MM.1S (cell line): ENCODE data around the gene KPNB1.

Source experiments
- DNase-seq: peaks from one replicate; pipeline ENCODE4 v3.0.0-alpha.2; 2015
- H2AFZ ChIP-seq: fragments of 300-600 bp; sonication (generic); 2 replicates; pipeline ENCODE4 v1.6.0; 2016; ENCODE audit warnings: antibody characterized with exemption, low read length
- H3F3A ChIP-seq: fragments of 300-600 bp; sonication (generic); 2 replicates; pipeline ENCODE4 v1.6.1; 2016; ENCODE audit warnings: mild to moderate bottlenecking, antibody characterized with exemption, low read length, moderate library complexity, mixed read lengths; ENCODE audit not compliant: insufficient read depth
- H3K27ac ChIP-seq: fragments of 300-600 bp; sonication (generic); 2 replicates; pipeline ENCODE4 v1.5.1; 2016; ENCODE audit warnings: mild to moderate bottlenecking, low read length
- H3K27me3 ChIP-seq: fragments of 300-600 bp; sonication (generic); replicated peaks from 2 replicates; pipeline ENCODE4 v1.6.0; 2016; ENCODE audit warnings: low read length; ENCODE audit not compliant: insufficient read depth
- H3K36me3 ChIP-seq: fragments of 300-600 bp; sonication (generic); replicated peaks from 2 replicates; pipeline ENCODE4 v1.6.1; 2016; ENCODE audit warnings: mild to moderate bottlenecking, low read length, mixed read lengths; ENCODE audit not compliant: insufficient read depth
- H3K4me1 ChIP-seq: fragments of 300-600 bp; sonication (generic); 2 replicates; pipeline ENCODE4 v1.6.1; 2016; ENCODE audit warnings: low read length, mixed read lengths
- H3K4me2 ChIP-seq: fragments of 300-600 bp; sonication (generic); 2 replicates; pipeline ENCODE4 v1.6.0; 2016; ENCODE audit warnings: low read depth, low read length
- H3K4me3 ChIP-seq: fragments of 300-600 bp; sonication (generic); 2 replicates; pipeline ENCODE4 v1.5.1; 2016; ENCODE audit warnings: low read length, mixed read lengths
- H3K79me2 ChIP-seq: fragments of 300-600 bp; sonication (generic); 2 replicates; pipeline ENCODE4 v1.6.1; 2016; ENCODE audit warnings: mixed run types, low read length, mixed read lengths
- H3K9ac ChIP-seq: fragments of 300-600 bp; sonication (generic); 2 replicates; pipeline ENCODE4 v1.6.1; 2016; ENCODE audit warnings: low read length, mixed read lengths
- H3K9me2 ChIP-seq: fragments of 300-600 bp; sonication (generic); replicated peaks from 2 replicates; pipeline ENCODE4 v1.6.1; 2016; ENCODE audit warnings: mild to moderate bottlenecking, low read length, mixed read lengths; ENCODE audit not compliant: insufficient read depth
- H3K9me3 ChIP-seq: fragments of 300-600 bp; sonication (generic); replicated peaks from 2 replicates; pipeline ENCODE4 v1.6.1; 2016; ENCODE audit warnings: mild to moderate bottlenecking, low read length, mixed read lengths; ENCODE audit not compliant: insufficient read depth
- H4K20me1 ChIP-seq: fragments of 300-600 bp; sonication (generic); 2 replicates; pipeline ENCODE4 v1.6.1; 2016; ENCODE audit warnings: mild to moderate bottlenecking, low read length, moderate library complexity, mixed read lengths; ENCODE audit not compliant: insufficient read depth
- CTCF ChIP-seq: fragments of 300-600 bp; sonication (generic); IDR thresholded peaks from 2 replicates; pipeline ENCODE4 v1.5.1; 2016; ENCODE audit warnings: antibody characterized with exemption, low read length, mixed read lengths
- EZH2 ChIP-seq: fragments of 300-600 bp; sonication (generic); optimal IDR thresholded peaks from 2 replicates; pipeline ENCODE3; 2017; ENCODE audit warnings: low read depth, mild to moderate bottlenecking, antibody characterized with exemption, low read length, mixed read lengths
- EZH2phosphoT487 ChIP-seq: fragments of 300-600 bp; sonication (generic); IDR thresholded peaks from 2 replicates; pipeline ENCODE4 v1.6.1; 2018; ENCODE audit warnings: antibody characterized with exemption, low read length

KPNB1 gene

GRCh38 chr17:47729476-47729875, 79.8 kb downstream of the KPNB1 start:
- Histone ChIP-seq H3K27me3 (peaks cover 43% of the 10 kb centered on the region), H3F3A (no peaks in the 10 kb centered on the region), H3K79me2 (no peaks in the 10 kb centered on the region), H3K9me2 (no peaks in the 10 kb centered on the region), H3K27ac (no peak overlapping the region), H2AFZ (no peak overlapping the region), H3K9ac (no peak overlapping the region), H3K36me3 (no peaks in the 10 kb centered on the region), H3K4me1 (no peaks in the 10 kb centered on the region), H3K4me3 (no peak overlapping the region), H3K4me2 (no peak overlapping the region), H4K20me1 (no peaks in the 10 kb centered on the region), H3K9me3 (no peaks in the 10 kb centered on the region)
- TF ChIP-seq EZH2phosphoT487 (no peak), EZH2 (no peak), CTCF (no peak)
- no peak for DNase-seq

- Histone ChIP-seq H3K9me2 (no peaks in the 10 kb centered on the region), H3F3A (no peaks in the 10 kb centered on the region), H3K27me3 (peaks cover 35% of the 10 kb centered on the region), H3K27ac (no peak overlapping the region), H3K4me1 (no peaks in the 10 kb centered on the region), H3K36me3 (no peaks in the 10 kb centered on the region), H3K4me2 (no peak overlapping the region), H3K9me3 (no peaks in the 10 kb centered on the region), H2AFZ (no peak overlapping the region), H4K20me1 (no peaks in the 10 kb centered on the region), H3K79me2 (no peaks in the 10 kb centered on the region), H3K9ac (no peak overlapping the region), H3K4me3 (no peak overlapping the region)
- TF ChIP-seq EZH2 (no peak), CTCF (no peak), EZH2phosphoT487 (no peak)
- DNase-seq = no peak
These were observed 81.0 kb downstream of the KPNB1 start for GRCh38 chr17:47730681-47731080.

- Histone ChIP-seq H3K4me2 (no peak overlapping the region), H3F3A (no peaks in the 10 kb centered on the region), H3K27me3 (peaks cover 35% of the 10 kb centered on the region), H3K4me1 (no peaks in the 10 kb centered on the region), H3K36me3 (no peaks in the 10 kb centered on the region), H2AFZ (no peak overlapping the region), H3K9ac (no peak overlapping the region), H3K9me3 (no peaks in the 10 kb centered on the region), H3K27ac (no peak overlapping the region), H3K9me2 (no peaks in the 10 kb centered on the region), H4K20me1 (no peaks in the 10 kb centered on the region), H3K4me3 (no peak overlapping the region), H3K79me2 (no peaks in the 10 kb centered on the region)
- TF ChIP-seq EZH2phosphoT487 (no peak), EZH2 (no peak), CTCF (no peak)
- no peak for DNase-seq
These were observed 81.7 kb downstream of the KPNB1 start for GRCh38 chr17:47731396-47731795.
